Colonic mucosa (tissue), 4 donors: ENCODE results near the gene PHOX2A. TPM values are rescaled to one million over a fixed set of nuclear protein-coding genes. Genes with fewer than 3 reads are reported as not detected.

Experiments used
- DNase-seq: peaks from one replicate; pipeline ENCODE4 v3.0.0-alpha.2; 2020
- H3K27ac ChIP-seq: fragments of 200-600 bp; one replicate; pipeline ENCODE4 v1.8.0; 2021
- H3K27me3 ChIP-seq: fragments of 200-600 bp; one replicate; pipeline ENCODE4 v1.8.0; 2021
- H3K36me3 ChIP-seq: fragments of 200-600 bp; one replicate; pipeline ENCODE4 v1.8.0; 2021
- H3K4me1 ChIP-seq: fragments of 200-600 bp; one replicate; pipeline ENCODE4 v1.8.0; 2021; ENCODE audit warnings: mild to moderate bottlenecking
- H3K4me3 ChIP-seq: fragments of 200-600 bp; one replicate; pipeline ENCODE4 v1.8.0; 2021
- H3K9ac ChIP-seq, 2 donors: one replicate each; pipeline ENCODE4 v1.7.0; 2013; ENCODE audit warnings: control low read depth in 2 of 2, low read depth in 2 of 2, low read length in 2 of 2
- H3K9me3 ChIP-seq: fragments of 200-600 bp; one replicate; pipeline ENCODE4 v1.8.0; 2021
- CTCF ChIP-seq: fragments of 200-600 bp; IDR thresholded peaks from one replicate; pipeline ENCODE4 v1.8.0; 2022; ENCODE audit warnings: antibody characterized with exemption, mild to moderate bottlenecking
- intact Hi-C: fragments of 100-400 bp; cut with DNase I; formaldehyde crosslinking; loops from one replicate; pipeline ENCODE4 v1.14.1; 2022
- total RNA-seq, 2 donors: library from RNA; stranded (reverse); fragmentation: NEBNext Ultra II Directional in 1 of 2; extraction: Animal tissue kit (Norgen Biotek cat#: 25700) in 1 of 2; gene quantifications; one replicate each; pipeline ENCODE4 v1.2.1, GENCODE V29; 2021
- donor health status: healthy.
- donor health status: DM: no; HTN: no; CAD: no.
- donor health status: DM: no; HTN: no; CAD: no.

PHOX2A gene
- total RNA-seq, 2 donors from 2014 or later = 0.27 to 0.37 TPM

- intact Hi-C loops = no loop called here
- Histone ChIP-seq H3K27me3 (no peaks in the 10 kb centered on the region), H3K4me1 (no peaks in the 10 kb centered on the region), H3K4me3 (no peak overlapping the region), H3K27ac (no peak overlapping the region), H3K9ac (no peak overlapping the region), H3K36me3 (peaks cover 43% of the 10 kb centered on the region), H3K9me3 (no peaks in the 10 kb centered on the region)
- TF ChIP-seq CTCF = no peak
- DNase-seq = no peak
Measured at GRCh38 chr11:72230764-72231365, 13.1 kb downstream of the PHOX2A start.

GRCh38 chr11:72229925-72230763 is 13.8 kb downstream of the PHOX2A start:
- TF ChIP-seq CTCF = no peak
- Histone ChIP-seq H3K4me1 (no peaks in the 10 kb centered on the region), H3K9me3 (no peaks in the 10 kb centered on the region), H3K27ac (no peak overlapping the region), H3K27me3 (no peaks in the 10 kb centered on the region), H3K4me3 (no peak overlapping the region), H3K9ac (no peak overlapping the region), H3K36me3 (peaks cover 36% of the 10 kb centered on the region)
- intact Hi-C loops = loop anchor here (5.0 kb wide), 1 partner anchor 48 kb away; no protein-coding TSS in a partner anchor
- no peak for DNase-seq

GRCh38 chr11:72229336-72229924 is 14.5 kb downstream of the PHOX2A start:
- Histone ChIP-seq H3K4me3 (no peak overlapping the region), H3K4me1 (no peaks in the 10 kb centered on the region), H3K36me3 (peaks cover 35% of the 10 kb centered on the region), H3K27me3 (no peaks in the 10 kb centered on the region), H3K9ac (no peak overlapping the region), H3K27ac (no peak overlapping the region), H3K9me3 (no peaks in the 10 kb centered on the region)
- no peak for TF ChIP-seq CTCF
- intact Hi-C loops = loop anchor here (5.0 kb wide), 1 partner anchor 47 kb away; no protein-coding TSS in a partner anchor
- no peak for DNase-seq

- Histone ChIP-seq H3K9ac (no peak overlapping the region), H3K27me3 (no peaks in the 10 kb centered on the region), H3K27ac (no peak overlapping the region), H3K36me3 (peaks cover 31% of the 10 kb centered on the region), H3K9me3 (no peaks in the 10 kb centered on the region), H3K4me1 (no peaks in the 10 kb centered on the region), H3K4me3 (no peak overlapping the region)
- intact Hi-C loops = loop anchor here (5.0 kb wide), 1 partner anchor 47 kb away; no protein-coding TSS in a partner anchor
- no peak for TF ChIP-seq CTCF
- DNase-seq = no peak
Measured at GRCh38 chr11:72228844-72229231, 15.1 kb downstream of the PHOX2A start.

GRCh38 chr11:72228229-72228843 is 15.6 kb downstream of the PHOX2A start:
- Histone ChIP-seq H3K9ac (no peak overlapping the region), H3K9me3 (no peaks in the 10 kb centered on the region), H3K4me1 (no peaks in the 10 kb centered on the region), H3K27me3 (no peaks in the 10 kb centered on the region), H3K36me3 (peaks cover 29% of the 10 kb centered on the region), H3K27ac (no peak overlapping the region), H3K4me3 (no peak overlapping the region)
- no peak for TF ChIP-seq CTCF
- intact Hi-C loops = loop anchor here (5.0 kb wide), 1 partner anchor 46 kb away; no protein-coding TSS in a partner anchor
- no peak for DNase-seq
